A549 (cell line): ENCODE measurements around the gene CIART.

ENCODE experiments used
- CHD2 ChIP-seq: fragments of 150-350 bp; IDR thresholded peaks from 2 replicates; pipeline ENCODE4 v1.6.1; 2014; ENCODE audit warnings: low read length; ENCODE audit not compliant: partially characterized antibody
- PHF8 ChIP-seq: fragments of 200-600 bp; sonication (generic); IDR thresholded peaks from 2 replicates; pipeline ENCODE4 v1.6.1; 2016; ENCODE audit warnings: low read depth, mild to moderate bottlenecking, antibody characterized with exemption, moderate library complexity, borderline replicate concordance
- USF2 ChIP-seq: fragments of 450-650 bp; IDR thresholded peaks from 2 replicates; pipeline ENCODE4 v1.6.1; 2014; ENCODE audit warnings: antibody characterized with exemption
- TF ChIP-seq, protein P1 (sequence below): fragments of >200 bp; sonication (Bioruptor Twin); formaldehyde crosslinking; IDR thresholded peaks from 3 replicates; pipeline ENCODE4 v1.5.1; 2016

GRCh38 chr1:150249936-150250335 lies 32.4 kb upstream of the CIART start:
- TF ChIP-seq CHD2, result no peak
- TF ChIP-seq, protein P1, sequence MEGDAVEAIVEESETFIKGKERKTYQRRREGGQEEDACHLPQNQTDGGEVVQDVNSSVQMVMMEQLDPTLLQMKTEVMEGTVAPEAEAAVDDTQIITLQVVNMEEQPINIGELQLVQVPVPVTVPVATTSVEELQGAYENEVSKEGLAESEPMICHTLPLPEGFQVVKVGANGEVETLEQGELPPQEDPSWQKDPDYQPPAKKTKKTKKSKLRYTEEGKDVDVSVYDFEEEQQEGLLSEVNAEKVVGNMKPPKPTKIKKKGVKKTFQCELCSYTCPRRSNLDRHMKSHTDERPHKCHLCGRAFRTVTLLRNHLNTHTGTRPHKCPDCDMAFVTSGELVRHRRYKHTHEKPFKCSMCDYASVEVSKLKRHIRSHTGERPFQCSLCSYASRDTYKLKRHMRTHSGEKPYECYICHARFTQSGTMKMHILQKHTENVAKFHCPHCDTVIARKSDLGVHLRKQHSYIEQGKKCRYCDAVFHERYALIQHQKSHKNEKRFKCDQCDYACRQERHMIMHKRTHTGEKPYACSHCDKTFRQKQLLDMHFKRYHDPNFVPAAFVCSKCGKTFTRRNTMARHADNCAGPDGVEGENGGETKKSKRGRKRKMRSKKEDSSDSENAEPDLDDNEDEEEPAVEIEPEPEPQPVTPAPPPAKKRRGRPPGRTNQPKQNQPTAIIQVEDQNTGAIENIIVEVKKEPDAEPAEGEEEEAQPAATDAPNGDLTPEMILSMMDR, result no peak
- no peak for TF ChIP-seq PHF8
- TF ChIP-seq USF2, result no peak
